T-helper 1 cell treated with Interleukin-12 subunit alpha and Interleukin-12 subunit beta and Interleukin-4 antibody, amounts not matched to agents 30 ng/mL and 1 ng/mL, for 36 hours (primary cell): Measurements from ENCODE around the gene RND1. TPM values are rescaled to one million over a fixed set of nuclear protein-coding genes. Genes with fewer than 3 reads are reported as not detected.

Experiments
- intact Hi-C: fragments of 100-400 bp; cut with micrococcal nuclease; formaldehyde crosslinking; loops from one replicate; pipeline ENCODE4 v1.15.1; 2024
- total RNA-seq: library from RNA; stranded (reverse); gene quantifications from 2 replicates; pipeline ENCODE4 v1.2.3, GENCODE V29; 2022

RND1 gene
- total RNA-seq, 1 donor from 2014 or later, result 4.0 TPM

GRCh38 chr12:48828841-48829575 is 36.7 kb downstream of the RND1 start:
- intact Hi-C loops, result no loop called here

- intact Hi-C loops, result no loop called here
Observed at GRCh38 chr12:48828293-48828692, 37.4 kb downstream of the RND1 start.

GRCh38 chr12:48827513-48828096 is 38.1 kb downstream of the RND1 start:
- intact Hi-C loops, result no loop called here

GRCh38 chr12:48827026-48827425 is 38.6 kb downstream of the RND1 start:
- intact Hi-C loops, result no loop called here

- intact Hi-C loops, result no loop called here
Observed at GRCh38 chr12:48826209-48826855, 39.3 kb downstream of the RND1 start.

GRCh38 chr12:48824905-48825304 is 40.8 kb downstream of the RND1 start:
- intact Hi-C loops, result no loop called here

- intact Hi-C loops, result no loop called here
Observed at GRCh38 chr12:48824112-48824511, 41.6 kb downstream of the RND1 start.

GRCh38 chr12:48823281-48823680 is 42.4 kb downstream of the RND1 start:
- intact Hi-C loops, result no loop called here

- intact Hi-C loops, result no loop called here
Observed at GRCh38 chr12:48822711-48823110, 43.0 kb downstream of the RND1 start.

- intact Hi-C loops, result no loop called here
Observed at GRCh38 chr12:48822139-48822538, 43.5 kb downstream of the RND1 start.

GRCh38 chr12:48819986-48820725 is 45.5 kb downstream of the RND1 start:
- intact Hi-C loops, result loop anchor here (10.0 kb wide), 1 partner anchor 915 kb away; the partner anchor contains the start of gene VDR

- intact Hi-C loops, result loop anchor here (1.0 to 10.0 kb wide), 5 partner anchors 33 to 914 kb away; partner anchors contain the start of genes CCNT1, DDX23, KANSL2 and RND1
Observed at GRCh38 chr12:48818831-48819590, 46.7 kb downstream of the RND1 start.

GRCh38 chr12:48817873-48818830 is 47.5 kb downstream of the RND1 start, which contains the start of gene CACNB3:
Gene CACNB3, plus strand, starts transcription at chr12:48818496. Its CDS starts 434 bp downstream, at chr12:48818930.
- intact Hi-C loops, result loop anchor here (1.0 to 10.0 kb wide), 5 partner anchors 34 to 913 kb away; partner anchors contain the start of genes CCNT1, DDX23, KANSL2 and RND1

GRCh38 chr12:48816143-48816854 is 49.4 kb downstream of the RND1 start:
- intact Hi-C loops, result loop anchor here (10.0 kb wide), 1 partner anchor 911 kb away; the partner anchor contains the start of gene VDR

GRCh38 chr12:48815126-48816110 is 50.3 kb downstream of the RND1 start:
- intact Hi-C loops, result loop anchor here (2.0 to 10.0 kb wide), 2 partner anchors 19 to 911 kb away; partner anchors contain the start of gene VDR

- intact Hi-C loops, result loop anchor here (1.0 to 10.0 kb wide), 3 partner anchors 18 to 910 kb away; partner anchors contain the start of genes CCNT1 and VDR
Observed at GRCh38 chr12:48814262-48815125, 51.2 kb downstream of the RND1 start.
